Measurements from ENCODE around the gene SLK. TPM values are rescaled to one million over a fixed set of nuclear protein-coding genes. Genes with fewer than 3 reads are reported as not detected.

Gene SLK
- total and polyA plus RNA-seq, 2 of the 13 experiments (the other 11 are each of a cell fraction or from before 2014, with no cell fraction given): 3.4 to 22.8 TPM

GRCh38 chr10:104038958-104039752 lies 72.2 kb downstream of the SLK start (continued):
- TF ChIP-seq, protein P1, sequence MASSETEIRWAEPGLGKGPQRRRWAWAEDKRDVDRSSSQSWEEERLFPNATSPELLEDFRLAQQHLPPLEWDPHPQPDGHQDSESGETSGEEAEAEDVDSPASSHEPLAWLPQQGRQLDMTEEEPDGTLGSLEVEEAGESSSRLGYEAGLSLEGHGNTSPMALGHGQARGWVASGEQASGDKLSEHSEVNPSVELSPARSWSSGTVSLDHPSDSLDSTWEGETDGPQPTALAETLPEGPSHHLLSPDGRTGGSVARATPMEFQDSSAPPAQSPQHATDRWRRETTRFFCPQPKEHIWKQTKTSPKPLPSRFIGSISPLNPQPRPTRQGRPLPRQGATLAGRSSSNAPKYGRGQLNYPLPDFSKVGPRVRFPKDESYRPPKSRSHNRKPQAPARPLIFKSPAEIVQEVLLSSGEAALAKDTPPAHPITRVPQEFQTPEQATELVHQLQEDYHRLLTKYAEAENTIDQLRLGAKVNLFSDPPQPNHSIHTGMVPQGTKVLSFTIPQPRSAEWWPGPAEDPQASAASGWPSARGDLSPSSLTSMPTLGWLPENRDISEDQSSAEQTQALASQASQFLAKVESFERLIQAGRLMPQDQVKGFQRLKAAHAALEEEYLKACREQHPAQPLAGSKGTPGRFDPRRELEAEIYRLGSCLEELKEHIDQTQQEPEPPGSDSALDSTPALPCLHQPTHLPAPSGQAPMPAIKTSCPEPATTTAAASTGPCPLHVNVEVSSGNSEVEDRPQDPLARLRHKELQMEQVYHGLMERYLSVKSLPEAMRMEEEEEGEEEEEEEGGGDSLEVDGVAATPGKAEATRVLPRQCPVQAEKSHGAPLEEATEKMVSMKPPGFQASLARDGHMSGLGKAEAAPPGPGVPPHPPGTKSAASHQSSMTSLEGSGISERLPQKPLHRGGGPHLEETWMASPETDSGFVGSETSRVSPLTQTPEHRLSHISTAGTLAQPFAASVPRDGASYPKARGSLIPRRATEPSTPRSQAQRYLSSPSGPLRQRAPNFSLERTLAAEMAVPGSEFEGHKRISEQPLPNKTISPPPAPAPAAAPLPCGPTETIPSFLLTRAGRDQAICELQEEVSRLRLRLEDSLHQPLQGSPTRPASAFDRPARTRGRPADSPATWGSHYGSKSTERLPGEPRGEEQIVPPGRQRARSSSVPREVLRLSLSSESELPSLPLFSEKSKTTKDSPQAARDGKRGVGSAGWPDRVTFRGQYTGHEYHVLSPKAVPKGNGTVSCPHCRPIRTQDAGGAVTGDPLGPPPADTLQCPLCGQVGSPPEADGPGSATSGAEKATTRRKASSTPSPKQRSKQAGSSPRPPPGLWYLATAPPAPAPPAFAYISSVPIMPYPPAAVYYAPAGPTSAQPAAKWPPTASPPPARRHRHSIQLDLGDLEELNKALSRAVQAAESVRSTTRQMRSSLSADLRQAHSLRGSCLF (CRISPR knock-in tag; IDR thresholded peaks at IDR 0.05; ENCODE audit: borderline replicate concordance): no peak
- TF ChIP-seq TBP (CRISPR knock-in tag; IDR thresholded peaks at IDR 0.05): no peak
- no peak for TF ChIP-seq ZSCAN9 (CRISPR knock-in tag; IDR thresholded peaks at IDR 0.05; ENCODE audit: borderline replicate concordance)
- no peak for TF ChIP-seq EED (CRISPR knock-in tag; IDR thresholded peaks at IDR 0.05)
- no peak for TF ChIP-seq ZNF207 (IDR thresholded peaks at IDR 0.05; ENCODE audit: borderline replicate concordance)

DNA sequence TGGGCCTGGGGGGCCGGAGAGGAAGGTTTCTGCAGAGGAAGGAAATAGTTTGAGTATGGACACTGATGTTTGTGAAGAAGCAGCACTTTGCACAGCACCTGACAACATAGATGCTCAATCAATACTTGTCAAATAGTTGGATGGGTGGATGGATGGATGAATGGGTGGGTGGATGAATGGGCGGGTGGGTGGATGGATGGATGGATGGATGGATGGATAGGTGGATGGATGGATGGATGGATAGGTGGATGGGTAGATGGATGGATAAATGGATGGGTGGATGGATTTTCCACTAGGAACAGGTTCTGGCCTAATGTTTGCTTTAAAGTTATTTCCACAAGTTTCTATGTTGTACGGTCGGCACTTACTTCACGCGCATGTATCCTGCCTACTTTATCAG lies 73.4 kb downstream of the SLK start:
- intact Hi-C loops (cut with micrococcal nuclease; ENCODE audit: unreplicated experiment) (no loop called here), in situ Hi-C loops (cut with HindIII; ENCODE audit: extremely low pct_ligation_motif_present, low pct_unique_long_range_greater_than_20kb) (loop anchor here (10.0 kb wide), 1 partner anchor 314 kb away; the partner anchor contains the start of gene CFAP58)
- H4K20me1 ChIP-seq (ENCODE audit: insufficient read depth, low read length): no peaks in the 10 kb centered on the region
- no peaks in the 10 kb centered on the region; the same call in 1 of the 2 replicates for H3K4me1 ChIP-seq (ENCODE audit: insufficient read depth, low read length)
- peaks cover 5 to 46% of the 10 kb centered on the region in 2 experiments for H3K27me3 ChIP-seq (ENCODE audit: control insufficient read depth in 1 of 2, insufficient read depth in 2 of 2, low read length in 2 of 2)
- H3K79me2 ChIP-seq (ENCODE audit: insufficient read depth, low read length): no peaks in the 10 kb centered on the region
- no peak overlapping the region for H3K4me2 ChIP-seq (ENCODE audit: low read depth, low read length)
- no peak overlapping the region for H2AFZ ChIP-seq (ENCODE audit: low read length)
- 4% methylated on average over 6 of the region's 6 CpGs for WGBS (ENCODE audit: low lambda C conversion rate)
- DNase-seq (ENCODE audit: low spot score) (no peak), FAIRE-seq (no peak), ATAC-seq (no peak)
- no peak overlapping the region for H3K27ac ChIP-seq (ENCODE audit: extremely low read length, insufficient read depth, low read length)
- no peaks in the 10 kb centered on the region for H3K36me3 ChIP-seq (replicated peaks in 1 of 2; ENCODE audit: control insufficient read depth in 1 of 2, insufficient read depth in 2 of 2, low read length in 2 of 2)
- no peak overlapping the region for H3K9ac ChIP-seq (ENCODE audit: insufficient read depth, low read depth, low read length)
- POLR2A ChIA-PET: no interaction called here
- no TSS peak for BruUV-seq (replicated peaks)
- no peaks in the 10 kb centered on the region for H3K9me3 ChIP-seq (ENCODE audit: low read length)
- no peak overlapping the region for H3K4me3 ChIP-seq (replicated peaks in 1 of 3; ENCODE audit: insufficient read depth in 1 of 3, low read depth in 2 of 3, low read length in 3 of 3)
- CTCF ChIA-PET (ENCODE audit: low intra/inter-chr PET ratio, low total read pairs): no interaction called here
- TF ChIP-seq TBX2 (CRISPR knock-in tag; IDR thresholded peaks at IDR 0.05; ENCODE audit: borderline replicate concordance) (no peak), CEBPG (CRISPR knock-in tag; IDR thresholded peaks at IDR 0.05) (no peak), ZNF562 (CRISPR knock-in tag; IDR thresholded peaks at IDR 0.05; ENCODE audit: borderline replicate concordance) (no peak), MED1 (CRISPR knock-in tag; IDR thresholded peaks at IDR 0.05) (no peak), RFX1 (IDR thresholded peaks at IDR 0.05) (no peak), GPN1 (CRISPR knock-in tag; IDR thresholded peaks at IDR 0.05; ENCODE audit: borderline replicate concordance) (no peak), ZNF253 (CRISPR knock-in tag; IDR thresholded peaks at IDR 0.05; ENCODE audit: borderline replicate concordance) (no peak), ZNF362 (CRISPR knock-in tag; IDR thresholded peaks at IDR 0.05; ENCODE audit: borderline replicate concordance) (no peak), ZBTB44 (CRISPR knock-in tag; IDR thresholded peaks at IDR 0.05) (no peak)
- TF ChIP-seq, protein P2, sequence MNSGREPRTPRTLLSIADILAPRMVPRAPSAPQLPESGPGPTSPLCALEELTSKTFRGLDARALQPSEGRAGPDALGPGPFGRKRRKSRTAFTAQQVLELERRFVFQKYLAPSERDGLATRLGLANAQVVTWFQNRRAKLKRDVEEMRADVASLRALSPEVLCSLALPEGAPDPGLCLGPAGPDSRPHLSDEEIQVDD (CRISPR knock-in tag; IDR thresholded peaks at IDR 0.05; ENCODE audit: borderline replicate concordance): no peak

Data from HepG2 (cell line).